C4-2B (cell line): Measurements from ENCODE around the gene SMCO3.

Experiments used
- H3K27ac ChIP-seq: fragments of 450-650 bp; 2 replicates; pipeline ENCODE4 v1.5.1; 2017
- ZFX ChIP-seq: fragments of 450-650 bp; IDR thresholded peaks from 2 replicates; pipeline ENCODE4 v1.6.1; 2017
- TF ChIP-seq, protein P1 (sequence below): fragments of 450-650 bp; conservative IDR thresholded peaks from 2 replicates; pipeline ENCODE4 v1.5.1; 2017; ENCODE audit warnings: mild to moderate bottlenecking

Gene SMCO3

DNA sequence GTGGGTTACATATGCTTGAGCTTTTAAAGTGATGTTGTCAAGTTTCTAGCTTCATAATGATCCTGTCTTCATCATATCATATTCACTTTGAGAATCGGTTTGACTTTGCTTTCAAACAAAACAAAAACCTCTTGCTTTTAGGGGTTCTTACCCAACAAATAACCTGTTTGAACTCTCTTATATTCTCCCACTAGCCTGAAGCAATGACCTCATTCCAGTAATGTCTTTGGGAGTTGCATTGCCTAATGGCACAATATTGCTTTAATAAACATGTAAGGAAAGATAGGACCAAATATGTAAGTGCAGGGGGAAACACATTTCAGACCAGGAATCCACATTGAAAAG is 38.4 kb downstream of the SMCO3 start:
- H3K27ac ChIP-seq: peak overlapping the region; percentile 88

DNA sequence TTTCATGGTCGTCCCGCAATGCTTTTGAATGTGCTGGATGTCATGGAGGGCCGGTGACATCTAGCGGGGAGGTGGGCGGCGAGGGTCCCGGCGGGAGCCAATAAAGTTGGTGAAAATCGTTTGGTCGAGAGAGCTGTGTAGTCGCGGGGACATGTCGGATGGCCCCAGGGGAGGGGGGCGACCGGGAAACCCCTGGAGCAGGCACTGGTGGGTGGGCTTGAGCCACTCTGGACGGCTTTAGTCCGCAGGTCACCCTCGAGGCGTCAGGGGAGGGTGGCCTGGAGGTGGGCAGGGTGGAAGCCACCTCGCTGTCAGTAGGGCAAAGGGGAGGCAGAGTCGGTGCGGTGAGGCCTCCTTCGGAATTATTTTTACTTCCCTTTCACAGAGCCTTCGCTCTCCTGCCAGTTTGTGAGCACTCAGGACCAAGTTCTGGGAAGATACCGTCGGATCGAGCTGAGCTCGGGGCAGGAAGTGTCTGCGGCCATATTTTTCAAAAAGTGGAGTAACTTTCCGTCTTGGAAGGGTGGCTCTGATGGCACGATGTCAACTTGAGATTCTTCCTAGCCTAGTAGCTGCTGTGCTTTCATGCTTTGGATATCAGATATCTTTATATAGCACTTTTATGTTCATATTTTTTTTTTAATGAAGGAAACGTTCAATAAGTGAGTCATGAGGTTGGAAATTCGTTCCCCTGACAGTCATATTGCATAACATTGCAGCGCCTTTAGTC is 38.9 kb downstream of the SMCO3 start:
- peak overlapping the region; percentile 88 for H3K27ac ChIP-seq
- TF ChIP-seq ZFX: no peak; the same call in 1 of the 2 replicates
- TF ChIP-seq, protein P1, sequence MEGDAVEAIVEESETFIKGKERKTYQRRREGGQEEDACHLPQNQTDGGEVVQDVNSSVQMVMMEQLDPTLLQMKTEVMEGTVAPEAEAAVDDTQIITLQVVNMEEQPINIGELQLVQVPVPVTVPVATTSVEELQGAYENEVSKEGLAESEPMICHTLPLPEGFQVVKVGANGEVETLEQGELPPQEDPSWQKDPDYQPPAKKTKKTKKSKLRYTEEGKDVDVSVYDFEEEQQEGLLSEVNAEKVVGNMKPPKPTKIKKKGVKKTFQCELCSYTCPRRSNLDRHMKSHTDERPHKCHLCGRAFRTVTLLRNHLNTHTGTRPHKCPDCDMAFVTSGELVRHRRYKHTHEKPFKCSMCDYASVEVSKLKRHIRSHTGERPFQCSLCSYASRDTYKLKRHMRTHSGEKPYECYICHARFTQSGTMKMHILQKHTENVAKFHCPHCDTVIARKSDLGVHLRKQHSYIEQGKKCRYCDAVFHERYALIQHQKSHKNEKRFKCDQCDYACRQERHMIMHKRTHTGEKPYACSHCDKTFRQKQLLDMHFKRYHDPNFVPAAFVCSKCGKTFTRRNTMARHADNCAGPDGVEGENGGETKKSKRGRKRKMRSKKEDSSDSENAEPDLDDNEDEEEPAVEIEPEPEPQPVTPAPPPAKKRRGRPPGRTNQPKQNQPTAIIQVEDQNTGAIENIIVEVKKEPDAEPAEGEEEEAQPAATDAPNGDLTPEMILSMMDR: no peak

More for the DNA sequence above, 38.4 kb downstream of the SMCO3 start:
- TF ChIP-seq, protein P1: no peak

DNA sequence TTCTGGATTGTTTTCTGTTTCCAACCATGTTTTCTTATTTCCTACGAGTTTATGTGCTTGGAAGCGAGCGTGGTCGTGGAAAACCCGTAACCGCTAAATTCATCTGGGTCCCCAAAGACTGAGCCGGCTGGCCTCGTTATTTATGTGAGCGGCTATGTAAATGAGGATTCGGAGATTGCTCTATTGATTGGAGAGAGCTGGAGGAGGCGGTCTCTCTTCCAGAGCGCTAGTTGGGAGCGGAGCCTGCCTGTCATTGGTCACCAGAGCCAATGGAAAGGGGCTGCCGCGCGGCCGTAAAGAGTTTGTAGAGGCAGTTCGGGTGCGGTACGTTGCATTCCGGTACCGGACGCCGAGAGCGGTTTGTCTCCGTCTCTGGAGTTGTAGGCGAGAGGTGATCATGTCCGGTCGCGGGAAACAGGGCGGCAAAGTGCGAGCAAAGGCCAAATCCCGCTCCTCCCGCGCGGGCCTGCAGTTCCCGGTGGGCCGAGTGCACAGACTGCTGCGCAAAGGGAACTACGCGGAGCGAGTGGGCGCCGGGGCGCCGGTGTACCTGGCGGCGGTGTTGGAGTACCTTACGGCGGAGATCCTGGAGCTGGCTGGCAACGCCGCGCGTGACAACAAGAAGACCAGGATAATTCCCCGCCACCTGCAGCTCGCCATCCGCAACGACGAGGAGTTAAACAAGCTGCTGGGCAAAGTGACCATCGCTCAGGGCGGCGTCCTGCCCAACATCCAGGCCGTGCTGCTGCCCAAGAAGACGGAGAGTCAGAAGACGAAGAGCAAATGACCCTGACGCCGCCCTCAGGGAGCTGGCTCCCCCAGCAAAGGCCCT is 39.7 kb downstream of the SMCO3 start:
- TF ChIP-seq ZFX: peak; percentile 53
- TF ChIP-seq, protein P1: no peak
- H3K27ac ChIP-seq: peak overlapping the region; percentile 88

DNA sequence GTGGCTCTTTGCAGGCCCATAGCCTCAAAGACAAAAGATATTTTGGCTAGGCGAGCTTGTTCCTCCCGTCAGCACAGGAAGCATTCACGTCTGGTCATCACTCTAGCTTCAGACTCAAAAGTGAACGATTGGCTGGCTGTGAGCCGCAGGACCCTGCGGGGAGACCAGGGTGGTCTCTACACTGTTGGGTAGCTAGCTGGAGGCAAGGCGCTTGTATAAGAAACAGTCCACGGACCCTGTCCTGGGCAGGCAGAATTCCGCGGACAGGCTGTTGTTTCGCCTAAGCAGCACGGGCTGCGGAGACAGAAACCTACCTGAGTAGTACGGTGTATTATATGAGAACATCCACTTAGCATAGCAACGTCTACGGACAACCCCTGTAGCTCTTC is 40.3 kb downstream of the SMCO3 start:
- no peak for TF ChIP-seq ZFX
- TF ChIP-seq, protein P1: no peak
- peak overlapping the region; percentile 88 for H3K27ac ChIP-seq

DNA sequence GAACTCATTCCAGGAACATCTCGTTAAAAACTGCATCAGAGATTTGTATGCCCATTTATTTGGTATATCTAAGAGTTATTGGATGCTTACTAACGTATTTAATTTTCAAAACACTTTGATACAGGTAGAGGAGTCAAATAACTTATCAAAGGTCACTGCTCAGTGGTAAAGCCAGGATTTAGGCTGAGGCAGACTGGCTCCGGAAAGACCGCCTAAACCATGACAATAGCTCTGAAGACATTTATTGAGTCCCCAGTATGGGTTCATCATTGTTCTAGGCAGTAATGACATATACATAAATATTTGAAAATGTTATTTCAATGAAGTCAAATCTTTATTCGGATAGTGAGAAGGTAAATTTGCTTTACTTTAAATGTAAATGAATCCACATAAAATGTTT is 41.0 kb downstream of the SMCO3 start:
- TF ChIP-seq, protein P1: no peak
- no peak for TF ChIP-seq ZFX
- H3K27ac ChIP-seq: no peak overlapping the region

DNA sequence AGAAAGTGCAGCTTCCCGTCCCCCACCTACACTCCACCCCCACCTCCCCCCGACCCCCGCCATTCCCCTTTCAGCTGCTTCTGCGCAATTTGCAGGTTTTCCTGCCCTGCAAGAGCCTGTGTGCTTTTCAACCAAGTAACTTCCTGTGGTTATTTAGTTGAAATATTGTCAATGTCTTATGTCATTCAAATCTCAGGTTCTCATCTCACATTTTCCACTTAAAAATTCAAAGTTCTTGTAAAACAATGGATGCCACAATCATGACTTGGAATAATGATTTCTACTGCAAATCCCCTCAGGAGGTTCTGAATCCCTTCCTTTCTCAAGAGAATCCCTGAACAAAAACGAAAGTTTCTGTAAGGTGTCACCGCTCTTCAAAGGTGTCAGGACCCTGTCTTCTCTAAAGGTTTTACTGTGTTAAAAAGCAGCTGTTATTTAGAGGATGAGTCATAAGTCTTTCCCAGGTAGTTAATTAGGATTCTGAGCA is 42.3 kb downstream of the SMCO3 start:
- H3K27ac ChIP-seq: peak overlapping the region; percentile 93

More for the DNA sequence above, 42.3 kb downstream of the SMCO3 start:
- TF ChIP-seq ZFX: no peak
- TF ChIP-seq, protein P1: no peak
